ENCODE data around the gene GCK. TPM values are rescaled to one million over a fixed set of nuclear protein-coding genes. Genes with fewer than 3 reads are reported as not detected.
A peak's percentile ranks its signal among the peaks of the same experiment; 100 is the strongest.
"Not testable (repeated sequence)": the region's sequence is repeated elsewhere in the genome, so short reads cannot be mapped to it uniquely, and the experiment has no call there.

GCK gene
- total and polyA plus RNA-seq, 3 donors from 2014 or later = 0.90 to 1.2 (median 0.94) TPM

GRCh38 chr7:44175730-44176129 is 13.5 kb downstream of the GCK start:
- WGBS, 2 donors = 76 to 100% methylated on average over 2 to 3 of the region's 3 CpGs
- Histone ChIP-seq H3K9me3 (no peaks in the 10 kb centered on the region), H3K4me1 (no peaks in the 10 kb centered on the region), H3K4me3 (no peak overlapping the region), H3K27me3 (no peaks in the 10 kb centered on the region), H3K36me3 (ENCODE audit: low read depth, missing control alignments) (no peaks in the 10 kb centered on the region), H3K27ac (no peak overlapping the region)
- DNase-seq = peak; percentile 4
- TF ChIP-seq CTCF (IDR thresholded peaks at IDR 0.05) (no peak), POLR2A (IDR thresholded peaks at IDR 0.05) (no peak)
- intact Hi-C loops (cut with DNase I; ENCODE audit: low total_unique reads) = no loop called here

GRCh38 chr7:44174694-44174948 is 14.6 kb downstream of the GCK start:
- H3K27ac ChIP-seq; DNase-seq; H3K4me1 ChIP-seq; H3K27me3 ChIP-seq; H3K9me3 ChIP-seq; H3K4me3 ChIP-seq; intact Hi-C loops (cut with DNase I; ENCODE audit: low total_unique reads); H3K36me3 ChIP-seq (ENCODE audit: low read depth, missing control alignments): not testable (repeated sequence)
- WGBS, 2 donors = 75 to 95% methylated on average over 1 of the region's 1 CpG

GRCh38 chr7:44173911-44174693 is 15.1 kb downstream of the GCK start:
- Histone ChIP-seq H3K9me3 (no peaks in the 10 kb centered on the region), H3K36me3 (ENCODE audit: low read depth, missing control alignments) (no peaks in the 10 kb centered on the region), H3K27me3 (no peaks in the 10 kb centered on the region), H3K27ac (no peak overlapping the region), H3K4me3 (no peak overlapping the region), H3K4me1 (no peaks in the 10 kb centered on the region)
- intact Hi-C loops (cut with DNase I; ENCODE audit: low total_unique reads) = no loop called here
- TF ChIP-seq CTCF (IDR thresholded peaks at IDR 0.05) (no peak), POLR2A (IDR thresholded peaks at IDR 0.05) (no peak)
- WGBS, 2 donors = 60 to 66% methylated on average over 3 of the region's 3 CpGs
- DNase-seq = no peak

GRCh38 chr7:44172803-44173424 is 16.3 kb downstream of the GCK start:
- Histone ChIP-seq H3K4me1 (no peaks in the 10 kb centered on the region), H3K27me3 (no peaks in the 10 kb centered on the region), H3K27ac (no peak overlapping the region), H3K9me3 (no peaks in the 10 kb centered on the region), H3K36me3 (ENCODE audit: low read depth, missing control alignments) (no peaks in the 10 kb centered on the region), H3K4me3 (no peak overlapping the region)
- no peak for DNase-seq
- intact Hi-C loops (cut with DNase I; ENCODE audit: low total_unique reads) = no loop called here
- TF ChIP-seq CTCF (IDR thresholded peaks at IDR 0.05) (no peak), POLR2A (IDR thresholded peaks at IDR 0.05) (no peak)
- 89 to 93% methylated on average over 6 of the region's 6 CpGs for WGBS, 2 donors

- intact Hi-C loops (cut with DNase I; ENCODE audit: low total_unique reads) = no loop called here
- TF ChIP-seq POLR2A (IDR thresholded peaks at IDR 0.05) = no peak
- TF ChIP-seq CTCF (IDR thresholded peaks at IDR 0.05) = no peak
- Histone ChIP-seq H3K27ac (no peak overlapping the region), H3K9me3 (no peaks in the 10 kb centered on the region), H3K27me3 (no peaks in the 10 kb centered on the region), H3K4me1 (no peaks in the 10 kb centered on the region), H3K4me3 (no peak overlapping the region), H3K36me3 (ENCODE audit: low read depth, missing control alignments) (no peaks in the 10 kb centered on the region)
- no peak for DNase-seq
These were observed 16.9 kb downstream of the GCK start for GRCh38 chr7:44172352-44172751.

- DNase-seq; intact Hi-C loops (cut with DNase I; ENCODE audit: low total_unique reads): not testable (repeated sequence)
These were observed 17.3 kb downstream of the GCK start for GRCh38 chr7:44171901-44172300.

More at GRCh38 chr7:44171901-44172300, 17.3 kb downstream of the GCK start:
- H3K4me3 ChIP-seq; H3K36me3 ChIP-seq (ENCODE audit: low read depth, missing control alignments); H3K27ac ChIP-seq; H3K4me1 ChIP-seq; H3K9me3 ChIP-seq; H3K27me3 ChIP-seq: not testable (repeated sequence)
- 93 to 94% methylated on average over 9 of the region's 9 CpGs for WGBS, 2 donors
